ENCODE data around the gene PKNOX1.
"Not testable (repeated sequence)": the region's sequence is repeated elsewhere in the genome, so short reads cannot be mapped to it uniquely, and the experiment has no call there.

PKNOX1 gene

GRCh38 chr21:42981862-42982261 is 7.5 kb downstream of the PKNOX1 start:
- no peak for DNase-seq

DNA sequence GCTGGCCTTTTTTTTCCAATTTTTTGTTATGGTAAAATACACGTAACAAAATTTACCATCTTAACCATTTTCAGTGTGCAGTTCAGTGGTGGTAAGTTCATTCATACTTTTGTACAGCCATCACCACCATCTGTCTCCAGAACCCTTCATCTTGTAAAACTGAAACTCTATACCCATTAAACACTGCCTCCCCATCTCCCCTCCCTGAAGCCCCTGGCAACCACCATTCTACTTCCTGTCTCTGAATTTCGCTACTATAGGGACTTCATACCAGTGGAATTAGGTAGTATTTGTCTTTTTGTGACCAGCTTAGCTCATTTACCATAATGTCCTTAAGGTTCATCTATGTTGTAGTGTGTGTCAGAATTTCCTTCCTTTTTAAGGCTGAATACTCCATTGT is 8.7 kb downstream of the PKNOX1 start:
- no peak for DNase-seq

DNA sequence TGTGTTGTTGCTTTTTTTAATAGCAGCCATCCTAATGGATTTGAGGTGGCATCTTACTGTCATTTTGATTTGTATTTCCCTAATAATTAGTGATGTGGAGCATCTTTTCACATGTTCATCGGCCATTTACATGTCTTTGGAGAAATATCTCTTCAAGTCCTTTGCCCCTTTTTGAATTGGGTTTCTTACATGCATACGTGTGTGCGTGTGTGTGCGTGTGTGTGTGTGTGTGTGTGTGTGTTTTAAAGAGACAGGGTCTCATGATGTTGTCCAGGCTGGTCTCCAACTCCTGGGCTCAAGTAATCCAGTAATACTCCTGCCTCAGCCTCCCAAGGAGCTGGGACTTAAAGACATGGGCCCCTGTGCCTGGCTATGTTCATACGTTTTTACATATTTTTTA is 9.5 kb downstream of the PKNOX1 start:
- DNase-seq = no peak

- no peak for DNase-seq
These were observed 11.9 kb downstream of the PKNOX1 start for GRCh38 chr21:42986125-42986783.

- no peak for DNase-seq
These were observed 14.0 kb downstream of the PKNOX1 start for GRCh38 chr21:42988236-42988965.

DNA sequence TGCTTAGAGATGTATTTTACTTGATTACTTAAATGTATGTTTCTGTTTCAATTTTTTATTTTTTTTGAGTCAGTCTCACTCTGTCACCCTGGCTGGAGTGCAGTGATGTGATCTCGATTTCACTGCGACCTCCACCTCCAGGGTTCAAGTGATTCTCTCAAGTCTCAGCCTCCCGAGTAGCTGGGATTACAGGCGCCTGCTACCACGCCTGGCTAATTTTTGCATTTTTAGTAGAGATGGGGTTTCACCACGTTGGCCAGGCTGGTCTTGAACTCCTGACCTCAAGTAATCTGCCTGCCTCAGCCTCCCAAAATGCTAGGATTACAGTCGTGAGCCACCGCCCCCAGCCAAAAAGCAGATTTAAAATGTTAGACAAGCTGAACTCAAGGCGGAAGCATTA is 15.0 kb downstream of the PKNOX1 start:
- not testable (repeated sequence) for DNase-seq

- no peak for DNase-seq
These were observed 15.7 kb downstream of the PKNOX1 start for GRCh38 chr21:42989816-42990650.

GRCh38 chr21:42991992-42992740 is 17.8 kb downstream of the PKNOX1 start:
- DNase-seq = peak in 3 of 51 donors; percentile 5 to 23 (median 13)

DNA sequence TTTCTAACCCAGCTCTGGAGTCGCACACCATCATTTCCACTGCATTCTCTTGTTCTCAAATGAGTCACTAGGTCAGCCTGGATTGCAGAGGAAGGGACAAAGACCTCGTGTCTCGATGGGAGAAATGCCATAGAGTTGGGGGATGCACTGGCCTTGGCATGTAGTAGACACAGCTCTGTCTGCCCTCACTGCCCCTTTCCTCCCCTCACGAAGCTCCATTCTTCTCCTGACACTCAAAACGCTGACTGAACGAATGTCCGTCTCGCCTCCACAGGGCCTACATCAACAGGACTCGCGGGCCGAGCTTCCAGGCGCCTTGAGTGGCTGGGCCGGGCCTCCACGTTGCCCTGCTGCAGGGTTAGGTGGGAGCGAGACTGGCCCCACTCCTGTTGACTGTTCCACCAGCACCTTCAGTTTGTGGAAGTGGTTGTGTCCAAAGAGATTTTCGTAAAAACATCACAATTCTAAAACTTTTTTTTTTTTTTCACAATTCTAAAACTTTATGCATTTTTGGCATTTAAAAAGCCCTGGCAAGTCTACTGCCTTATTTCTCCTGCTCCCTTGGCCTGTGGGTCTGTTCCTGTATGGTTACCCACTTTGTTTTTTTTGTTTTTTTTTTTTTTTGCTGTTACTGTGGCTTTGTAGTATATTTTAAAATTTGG is 18.8 kb downstream of the PKNOX1 start:
- no peak for DNase-seq

DNA sequence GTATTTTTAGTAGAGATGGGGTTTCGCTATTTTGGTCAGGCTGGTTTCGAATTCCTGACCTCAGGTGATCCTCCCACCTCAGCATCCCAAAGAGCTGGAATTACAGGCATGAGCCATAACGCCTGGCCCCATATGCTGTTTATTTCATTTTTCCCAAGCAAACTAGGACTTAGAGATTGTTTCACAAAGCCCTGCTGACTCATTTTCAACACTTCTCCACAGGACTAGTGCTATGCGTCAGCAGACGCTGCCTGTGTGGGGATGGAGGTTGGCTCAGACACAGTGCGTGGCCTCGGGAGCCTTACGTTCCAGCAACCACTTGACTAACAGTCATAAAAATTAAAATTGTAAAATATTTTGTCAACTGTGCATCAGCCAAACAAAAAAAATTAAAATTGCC is 22.7 kb downstream of the PKNOX1 start:
- peak in 1 of 51 donors; percentile 57 for DNase-seq

DNA sequence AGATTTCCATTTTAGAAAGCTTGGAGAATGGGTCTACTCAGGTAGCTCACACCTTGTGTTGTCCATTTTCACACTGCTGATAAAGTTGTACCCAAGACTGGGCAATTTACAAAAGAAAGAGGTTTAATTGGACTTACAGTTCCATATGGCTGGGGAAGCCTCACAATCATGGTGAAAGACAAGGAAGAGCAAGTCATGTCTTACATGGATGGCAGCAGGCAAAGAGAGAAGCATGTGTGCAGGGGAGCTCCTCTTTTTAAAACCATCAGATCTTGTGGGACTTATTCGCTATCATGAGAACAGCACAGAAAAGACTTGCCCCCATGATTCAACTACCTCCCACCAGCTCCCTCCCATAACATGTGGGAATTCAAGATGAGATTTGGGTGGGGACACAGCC is 23.6 kb downstream of the PKNOX1 start:
- DNase-seq = not testable (repeated sequence)

DNA sequence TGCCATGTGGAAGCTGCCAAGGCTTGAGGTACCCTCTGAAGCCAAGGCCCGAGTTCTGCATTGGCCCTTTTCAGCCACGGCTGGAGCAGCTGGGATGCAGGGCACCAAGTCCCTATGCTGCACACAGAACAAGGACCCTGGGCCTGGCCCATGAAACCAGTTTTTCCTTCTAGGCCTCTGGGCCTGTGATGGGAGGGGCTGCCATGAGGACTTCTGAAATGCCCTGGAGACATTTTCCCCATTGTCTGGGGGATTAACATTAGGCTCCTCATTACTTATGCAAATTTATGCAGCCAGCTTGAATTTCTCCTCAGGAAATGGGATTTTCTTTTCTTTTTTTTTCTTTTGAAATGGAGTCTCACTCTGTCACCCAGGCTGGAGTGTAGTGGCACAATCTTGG is 24.8 kb downstream of the PKNOX1 start:
- DNase-seq = not testable (repeated sequence)

- DNase-seq = not testable (repeated sequence)
These were observed 25.7 kb downstream of the PKNOX1 start for GRCh38 chr21:43000041-43000440.

DNA sequence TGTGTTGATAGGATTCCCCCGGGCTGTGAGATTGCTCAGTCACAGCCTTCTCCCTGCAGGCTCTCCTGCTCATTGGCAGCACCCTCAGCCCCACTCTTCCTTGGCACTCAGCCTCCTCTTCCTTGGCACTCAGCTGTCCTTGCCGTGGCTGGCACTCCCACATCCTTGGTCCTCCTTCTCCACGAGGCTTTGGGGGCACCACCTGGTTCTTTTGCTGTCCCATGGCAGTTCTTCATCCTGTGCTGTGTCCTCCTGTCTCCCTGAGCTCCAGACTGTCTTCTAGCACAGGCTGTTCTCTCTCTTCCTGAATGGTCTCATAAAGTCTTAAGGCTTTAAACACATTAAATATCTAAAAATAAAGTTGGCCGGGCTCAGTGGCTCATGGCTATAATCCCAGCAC is 27.0 kb downstream of the PKNOX1 start:
- DNase-seq = peak in 12 of 51 donors; percentile 7 to 27 (median 14)

GRCh38 chr21:43004926-43005325 is 30.6 kb downstream of the PKNOX1 start:
- DNase-seq = no peak

DNA sequence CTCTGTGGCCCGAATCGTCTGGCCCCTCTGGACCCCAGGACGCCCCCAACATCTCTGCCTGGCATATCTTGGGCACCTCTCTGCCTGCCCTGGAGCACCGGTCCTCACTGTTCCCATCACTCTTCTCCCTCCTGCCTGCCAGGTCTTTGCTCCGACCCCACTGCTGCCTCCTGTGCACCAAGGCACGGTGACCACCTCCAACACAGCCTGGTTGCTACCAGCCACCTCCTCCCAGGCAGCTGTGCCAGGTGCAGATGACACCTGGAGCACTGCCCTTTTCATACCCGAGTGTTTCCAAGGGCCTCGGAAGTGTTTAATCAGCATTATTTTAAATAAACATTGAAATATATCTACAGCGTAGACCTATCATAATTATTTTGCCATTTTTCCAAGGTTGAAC is 31.3 kb downstream of the PKNOX1 start:
- no peak for DNase-seq

GRCh38 chr21:43006051-43006873 is 31.9 kb downstream of the PKNOX1 start:
- DNase-seq = not testable (repeated sequence)

- DNase-seq = no peak
These were observed 32.5 kb downstream of the PKNOX1 start for GRCh38 chr21:43006874-43007208.

DNA sequence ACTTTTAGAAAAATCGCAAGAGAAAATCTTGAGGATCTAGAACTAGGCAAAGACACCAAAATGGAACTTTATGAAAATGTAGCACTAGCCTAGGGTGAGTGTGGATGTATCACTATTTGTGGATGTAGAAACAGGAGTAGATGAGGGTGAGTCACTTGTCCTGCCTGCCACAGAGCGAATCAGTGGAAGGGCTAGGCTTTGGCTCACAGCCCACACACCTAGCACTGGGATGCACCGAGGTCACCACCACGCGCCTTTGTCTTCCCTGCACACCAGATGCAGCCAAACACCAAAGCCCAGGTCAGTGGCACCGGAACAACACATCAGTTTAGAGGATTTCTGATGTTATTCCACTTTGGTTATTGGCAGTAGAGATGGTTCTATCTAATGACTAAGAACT is 38.2 kb downstream of the PKNOX1 start:
- no peak for DNase-seq

GRCh38 chr21:43015906-43016540 is 41.7 kb downstream of the PKNOX1 start:
- DNase-seq = no peak

All from hypothalamus (tissue), 51 donors.